Stimulated activated CD8-positive, alpha-beta memory T cell treated with anti-CD3 and anti-CD28 coated beads, Interleukin-4, amount 100 ng/mL, for 4 hours (primary cell): Measurements from ENCODE around the gene CREB1.

Experiments
- DNase-seq, 2 donors: peaks; one replicate each; pipeline ENCODE4 v3.0.0-alpha.2; 2020; ENCODE audit warnings: low read depth in 2 of 2, low spot score in 1 of 2

CREB1 gene

DNA sequence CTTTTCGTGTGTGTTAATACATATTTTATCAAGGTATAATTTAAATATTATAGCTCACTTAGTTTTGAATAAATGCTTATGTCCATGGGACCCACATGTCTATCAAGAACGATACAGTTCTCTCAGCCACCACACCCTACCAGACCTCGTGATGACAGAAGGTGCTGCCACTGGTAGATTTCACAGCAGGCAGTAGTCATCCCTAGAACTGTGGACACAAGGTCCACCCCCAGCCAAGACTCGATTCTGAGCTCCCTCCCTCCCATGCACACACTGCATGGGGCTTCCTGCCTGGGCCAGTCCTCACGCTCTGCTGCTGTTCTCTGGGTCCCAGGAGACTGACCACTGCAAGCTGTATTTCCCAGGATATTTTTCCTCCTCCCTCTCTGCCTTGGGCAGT is 26.5 kb upstream of the CREB1 start:
- DNase-seq = no peak

DNA sequence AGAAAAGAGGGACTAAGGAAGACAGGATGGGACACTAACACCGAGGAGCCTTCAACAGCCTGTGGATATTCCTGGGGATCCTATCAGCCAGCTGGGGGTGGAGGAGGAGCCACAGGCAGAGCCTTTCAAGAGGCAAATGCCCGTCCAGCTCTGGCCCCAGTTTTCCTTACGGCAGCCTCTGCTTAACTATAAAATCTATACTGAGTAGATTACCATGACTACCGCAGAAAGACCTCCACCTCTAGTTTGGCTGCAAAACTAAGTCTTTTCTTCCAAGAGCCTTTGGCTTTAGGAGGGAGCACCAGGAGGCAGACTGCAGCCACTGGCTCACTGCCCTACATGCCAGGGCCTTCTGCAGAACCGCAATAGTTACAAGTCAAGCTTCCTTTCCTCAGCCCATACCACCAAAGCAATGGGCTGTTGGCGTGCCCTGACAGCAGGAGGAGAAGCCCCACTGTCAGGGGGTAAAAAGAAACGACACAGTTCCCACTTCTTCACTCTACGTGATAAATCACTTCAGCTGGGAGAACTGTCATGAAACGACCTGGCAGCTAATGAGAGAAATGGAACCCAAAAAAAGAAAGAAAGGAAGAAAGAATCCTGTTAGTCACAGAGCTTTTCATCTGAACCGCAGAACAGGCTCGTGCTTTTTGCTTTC is 25.1 kb upstream of the CREB1 start:
- DNase-seq = no peak

DNA sequence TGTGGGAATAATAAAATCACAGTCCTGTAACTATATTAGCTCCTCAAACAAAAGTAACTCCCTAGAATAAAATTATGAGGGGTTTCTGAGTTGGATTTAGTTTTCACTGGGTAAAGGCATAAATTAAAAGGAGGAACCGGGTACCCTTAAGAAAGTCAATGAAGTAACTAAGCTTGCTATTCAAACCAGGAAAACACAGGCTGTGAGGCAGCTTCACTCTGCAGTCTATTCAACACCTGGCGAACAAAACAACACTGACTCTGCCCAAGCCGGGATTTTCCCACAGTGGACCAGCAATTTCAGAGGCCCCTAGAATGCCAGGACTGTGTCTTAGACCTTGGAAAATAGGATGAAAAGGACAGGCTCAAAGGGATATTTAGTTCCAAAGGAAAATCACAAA is 24.6 kb upstream of the CREB1 start:
- no peak for DNase-seq

DNA sequence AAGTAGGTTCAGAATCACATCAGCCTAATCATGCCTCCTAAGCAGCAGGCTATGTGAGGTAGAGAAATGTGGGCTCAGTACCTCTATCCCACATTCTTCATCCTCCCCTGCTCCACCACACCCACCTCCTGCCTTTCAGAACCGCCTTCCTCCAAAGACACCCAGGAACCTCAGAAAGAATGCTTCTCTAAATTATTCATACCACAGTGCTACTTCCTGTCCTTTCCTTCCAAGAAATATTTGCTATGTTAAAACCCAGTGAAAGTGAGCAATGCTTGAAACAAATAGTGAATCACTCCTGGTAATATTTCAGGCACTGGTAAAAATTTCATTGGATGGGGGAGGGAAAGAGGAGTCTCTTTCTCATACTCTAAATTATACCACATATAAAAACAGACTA is 24.0 kb upstream of the CREB1 start:
- DNase-seq = no peak

DNA sequence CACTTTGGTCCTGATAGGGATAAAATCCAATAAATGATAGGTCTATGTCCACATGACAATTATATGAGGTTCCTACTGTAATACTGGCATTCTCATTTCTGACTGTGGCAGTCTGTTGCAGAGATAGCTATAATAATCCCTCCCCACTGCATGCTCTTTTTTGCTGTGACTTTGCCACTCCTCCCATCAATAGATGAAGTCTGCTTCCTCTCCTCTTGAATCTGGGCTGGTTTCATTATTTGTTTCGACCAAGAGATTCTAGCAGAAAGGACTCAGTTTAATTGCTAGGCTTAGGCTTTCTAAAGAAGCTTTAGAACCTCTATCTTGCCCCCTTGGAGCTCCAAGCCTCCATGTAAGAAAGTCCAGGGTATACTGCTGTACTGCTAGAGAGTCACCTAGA is 23.3 kb upstream of the CREB1 start:
- no peak for DNase-seq

- DNase-seq = no peak
Measured at GRCh38 chr2:207510148-207510547, 19.6 kb upstream of the CREB1 start.

DNA sequence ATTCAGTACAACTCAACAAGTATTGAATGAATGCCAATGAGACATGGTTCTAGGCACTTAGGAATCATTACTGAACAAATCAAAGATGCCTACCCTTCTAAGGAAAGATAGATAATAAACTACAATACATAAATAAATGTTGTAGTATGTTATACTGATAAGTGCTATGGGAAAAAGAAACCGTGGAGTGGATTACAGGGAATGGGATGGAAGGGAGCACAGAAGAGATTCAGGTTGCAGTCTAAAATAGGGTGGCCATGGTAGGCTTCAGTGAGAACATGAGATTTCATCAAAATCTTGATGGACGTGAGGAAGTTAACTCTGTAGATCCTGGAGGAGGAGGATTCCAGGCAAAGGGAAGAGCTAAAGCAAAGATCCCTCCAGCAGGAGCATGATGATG is 17.9 kb upstream of the CREB1 start:
- no peak for DNase-seq

DNA sequence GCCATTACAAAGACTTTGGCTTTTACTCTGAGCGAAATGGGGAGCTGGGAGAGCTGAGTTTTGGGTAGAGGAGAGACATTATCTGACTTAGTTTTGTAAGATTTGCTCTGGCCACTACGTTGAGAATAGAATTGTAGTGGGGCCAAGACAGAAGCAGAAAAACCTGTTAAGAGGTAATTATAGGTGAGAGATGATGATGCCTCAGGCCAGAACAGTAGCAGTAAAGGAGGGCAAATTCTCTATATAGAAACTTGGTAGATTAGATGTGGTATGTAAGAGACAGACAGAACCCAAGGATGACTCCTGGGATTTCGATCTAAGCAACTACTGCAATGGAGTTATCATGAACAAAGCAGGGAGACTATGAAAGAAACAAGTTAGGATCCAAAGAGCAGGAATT is 17.4 kb upstream of the CREB1 start:
- DNase-seq = no peak

DNA sequence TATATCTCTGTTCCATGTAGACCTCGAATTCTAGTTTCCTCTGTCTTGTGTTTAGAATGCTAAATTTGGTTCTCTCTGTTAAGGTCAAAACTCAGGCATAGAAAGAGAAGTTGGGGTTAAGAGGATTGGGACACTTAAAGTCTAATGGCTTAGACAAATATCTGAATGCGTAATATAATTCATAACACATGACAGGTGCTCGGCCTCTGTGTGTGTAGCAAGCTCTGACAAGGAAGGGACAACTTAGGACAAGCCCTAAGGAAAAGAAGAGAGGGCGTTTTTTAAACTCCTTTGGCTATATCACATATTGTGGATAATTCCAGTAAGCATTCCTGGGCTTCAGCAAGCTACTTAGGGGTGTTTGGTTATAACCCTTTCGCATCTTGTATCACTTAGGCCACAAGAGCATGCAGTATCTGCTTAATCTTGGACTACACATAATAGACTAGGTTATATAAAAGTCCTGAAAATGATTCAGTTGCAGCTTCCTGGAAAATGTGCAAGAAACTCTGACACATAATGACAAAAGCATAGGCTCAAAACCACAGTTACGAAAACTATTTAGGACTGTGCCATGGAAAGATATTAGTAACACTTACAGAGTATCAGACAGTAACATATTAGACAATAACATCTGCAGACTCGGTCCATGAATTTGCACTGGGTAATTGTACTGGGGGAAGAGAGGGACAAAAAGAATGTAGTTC is 16.1 kb upstream of the CREB1 start:
- no peak for DNase-seq

- DNase-seq = no peak
Measured at GRCh38 chr2:207514451-207514850, 15.3 kb upstream of the CREB1 start.

GRCh38 chr2:207515671-207516070 is 14.1 kb upstream of the CREB1 start:
- DNase-seq = no peak

DNA sequence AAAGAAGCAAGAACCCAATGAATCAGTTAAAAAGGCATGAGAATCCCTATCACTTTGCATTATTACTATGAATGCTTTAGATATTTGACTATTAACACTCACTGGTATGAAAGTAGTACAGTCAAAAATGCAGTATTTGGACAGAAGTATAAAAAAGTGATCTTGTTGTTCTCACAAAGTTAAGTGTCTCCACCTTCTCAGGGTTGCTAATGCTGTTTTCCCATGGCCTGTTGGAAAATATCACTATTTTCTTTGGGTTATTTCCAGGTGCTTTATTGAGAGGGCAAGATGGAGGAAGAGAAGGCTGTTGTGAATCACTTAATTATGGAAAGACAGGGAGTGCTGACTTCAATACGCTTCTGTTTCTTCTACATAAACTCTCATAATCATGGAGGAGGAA is 13.6 kb upstream of the CREB1 start:
- DNase-seq = no peak

- DNase-seq = no peak
Measured at GRCh38 chr2:207523005-207523404, 6.8 kb upstream of the CREB1 start.

DNA sequence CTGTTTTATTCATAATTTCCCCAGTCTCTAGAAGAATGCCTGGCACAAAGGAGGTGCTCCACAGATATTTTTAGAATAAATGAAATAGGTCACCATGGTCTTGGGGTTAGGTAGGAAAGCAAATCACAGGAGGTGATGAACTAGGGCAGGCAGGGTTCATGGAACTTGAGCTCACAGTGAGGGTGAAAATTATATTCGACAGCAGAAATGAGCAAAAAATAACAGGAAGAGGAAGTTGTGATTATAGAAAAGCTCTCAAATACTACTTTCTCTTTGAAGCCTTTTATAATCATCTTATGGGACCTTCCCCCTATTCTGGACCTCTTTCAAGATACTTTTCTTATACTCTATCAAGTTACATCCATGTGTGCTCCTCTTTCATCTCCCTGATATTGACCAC is 4.5 kb upstream of the CREB1 start:
- DNase-seq = no peak

GRCh38 chr2:207528980-207529329 is 807 bp upstream of the CREB1 start:
- DNase-seq = peak; percentile 17 to 47

- DNase-seq = peak; percentile 17 to 22
Measured at GRCh38 chr2:207530160-207531031, 634 bp downstream of the CREB1 start.

DNA sequence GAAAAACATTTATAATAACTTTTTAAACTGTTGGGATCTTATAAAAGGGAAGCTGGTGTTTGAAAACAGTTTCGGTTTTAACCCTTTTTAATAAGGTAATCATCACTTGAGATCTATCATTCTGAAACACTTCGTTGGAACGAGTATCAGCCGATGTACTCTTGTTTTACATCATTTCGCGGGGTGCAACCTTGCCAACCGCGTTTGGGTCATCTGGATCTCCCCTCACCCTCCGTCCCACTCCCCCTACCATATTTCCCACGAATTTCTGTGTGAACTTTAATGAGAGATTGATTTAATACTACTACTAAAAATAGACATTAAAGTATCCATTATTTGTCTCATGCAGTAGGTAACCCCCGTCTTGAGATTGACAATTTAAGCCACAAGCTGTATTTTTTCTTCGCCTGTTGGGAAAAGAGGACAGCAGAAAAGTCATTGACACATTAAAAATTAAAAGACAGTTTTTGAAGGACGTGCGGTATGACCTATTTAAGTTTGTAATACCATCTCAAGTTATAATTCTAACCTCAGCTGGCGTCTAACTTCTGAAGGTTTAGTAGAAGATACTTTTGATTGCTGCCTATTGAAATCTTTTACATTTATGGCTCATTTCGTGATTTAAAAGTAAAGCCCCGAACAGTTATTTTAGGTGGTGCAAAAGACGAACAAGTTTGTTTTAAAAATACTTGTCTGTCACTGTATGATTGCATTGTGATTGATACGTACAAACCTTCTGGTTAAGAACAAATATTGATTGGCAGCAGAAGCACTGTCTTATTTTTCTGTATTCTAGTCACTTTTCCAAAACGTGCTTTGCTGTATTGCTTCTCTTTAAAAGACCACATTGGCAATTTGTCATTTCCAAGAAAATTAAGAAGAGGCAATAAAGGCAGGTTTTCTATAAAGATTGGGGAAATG is 1.5 kb downstream of the CREB1 start:
- no peak for DNase-seq

DNA sequence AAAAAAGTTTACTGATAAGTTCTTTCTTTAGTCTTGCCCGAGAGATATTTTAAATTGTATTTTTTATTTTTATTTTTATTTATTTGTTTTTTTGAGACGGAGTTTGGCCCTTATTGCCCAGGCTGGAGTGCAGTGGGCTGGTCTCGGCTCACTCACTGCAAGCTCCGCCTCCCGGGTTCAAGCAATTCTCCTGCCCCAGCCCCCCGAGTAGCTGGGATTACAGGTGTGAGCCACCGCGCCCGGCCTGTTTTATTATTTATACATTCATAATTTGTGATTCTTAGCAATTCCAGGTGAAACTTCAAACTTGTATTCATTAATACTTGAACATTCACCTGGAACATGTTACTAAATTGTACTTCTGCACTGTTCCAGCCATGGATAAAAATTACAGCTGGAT is 2.9 kb downstream of the CREB1 start:
- no peak for DNase-seq

GRCh38 chr2:207533461-207534008 is 3.8 kb downstream of the CREB1 start:
- DNase-seq = no peak

DNA sequence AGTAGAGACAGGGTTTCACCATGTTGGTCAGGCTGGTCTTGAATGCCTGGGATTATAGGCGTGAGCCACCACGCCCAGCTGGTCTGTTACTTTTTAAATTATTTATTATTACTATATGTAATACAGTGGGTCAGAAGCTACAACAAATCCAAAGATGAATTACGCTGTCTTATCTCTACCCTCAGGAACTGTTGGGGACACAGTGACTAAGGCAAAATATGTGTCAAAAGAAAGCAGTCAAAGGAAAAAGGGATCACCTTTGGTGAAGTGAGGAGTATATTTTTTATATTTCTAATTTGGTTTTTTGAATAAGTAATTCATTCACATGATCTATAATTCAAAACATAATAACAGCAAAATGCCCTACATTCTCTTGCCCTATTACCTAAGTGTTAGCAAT is 4.7 kb downstream of the CREB1 start:
- no peak for DNase-seq

DNA sequence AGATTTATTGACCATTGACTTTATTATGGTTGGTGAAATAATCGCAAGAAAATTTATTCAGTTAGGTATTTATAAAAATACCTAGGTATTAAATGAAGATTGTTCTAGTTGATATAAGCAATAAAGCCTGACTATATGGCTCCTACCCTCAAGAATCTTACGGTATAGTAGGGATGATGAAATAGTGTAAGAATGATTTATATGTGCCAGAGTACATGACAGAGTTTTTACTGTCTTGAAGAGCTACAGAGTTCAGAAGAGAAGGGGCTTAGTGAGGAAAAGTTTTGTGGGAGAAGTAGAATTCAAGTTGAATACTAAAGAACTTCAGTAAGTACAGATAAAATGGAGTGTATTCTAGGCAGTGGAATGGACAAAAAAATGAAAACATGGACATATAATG is 9.7 kb downstream of the CREB1 start:
- no peak for DNase-seq
